NCI-H748 (cell line): ENCODE measurements around the gene DDX54.
A peak's percentile ranks its signal among the peaks of the same experiment; 100 is the strongest.
"Not testable (repeated sequence)": the region's sequence is repeated elsewhere in the genome, so short reads cannot be mapped to it uniquely, and the experiment has no call there.

Experiments
- DNase-seq: peaks from one replicate; lab custom pipeline; 2025; ENCODE audit not compliant: unreplicated experiment; lab: John Stamatoyannopoulos, UW

DDX54 gene

GRCh38 chr12:113129664-113130456, 55.4 kb downstream of the DDX54 start:
- DNase-seq: no peak

- DNase-seq: no peak
These were observed 56.2 kb downstream of the DDX54 start for GRCh38 chr12:113128802-113129663.

DNA sequence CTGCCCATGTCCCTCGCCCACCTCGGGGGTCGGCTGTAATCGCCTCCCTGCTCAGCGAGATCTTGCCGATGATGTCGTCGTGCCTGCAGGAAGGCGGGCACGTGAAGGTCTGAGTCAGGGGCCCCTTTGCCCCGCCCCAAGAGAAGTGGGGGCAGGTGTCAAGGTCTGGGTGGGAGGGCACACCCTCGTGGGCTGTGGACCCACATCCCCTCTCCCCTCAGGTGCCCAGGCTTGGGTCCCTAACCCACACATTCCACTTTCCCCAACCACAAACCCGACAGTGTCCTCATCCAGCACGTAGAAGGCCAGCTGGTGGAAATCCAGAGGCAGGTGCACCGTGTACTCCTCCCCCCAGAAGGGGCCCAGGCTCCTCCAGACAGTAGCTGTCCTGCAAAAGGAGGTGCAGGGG, 57.5 kb downstream of the DDX54 start:
- no peak for DNase-seq

DNA sequence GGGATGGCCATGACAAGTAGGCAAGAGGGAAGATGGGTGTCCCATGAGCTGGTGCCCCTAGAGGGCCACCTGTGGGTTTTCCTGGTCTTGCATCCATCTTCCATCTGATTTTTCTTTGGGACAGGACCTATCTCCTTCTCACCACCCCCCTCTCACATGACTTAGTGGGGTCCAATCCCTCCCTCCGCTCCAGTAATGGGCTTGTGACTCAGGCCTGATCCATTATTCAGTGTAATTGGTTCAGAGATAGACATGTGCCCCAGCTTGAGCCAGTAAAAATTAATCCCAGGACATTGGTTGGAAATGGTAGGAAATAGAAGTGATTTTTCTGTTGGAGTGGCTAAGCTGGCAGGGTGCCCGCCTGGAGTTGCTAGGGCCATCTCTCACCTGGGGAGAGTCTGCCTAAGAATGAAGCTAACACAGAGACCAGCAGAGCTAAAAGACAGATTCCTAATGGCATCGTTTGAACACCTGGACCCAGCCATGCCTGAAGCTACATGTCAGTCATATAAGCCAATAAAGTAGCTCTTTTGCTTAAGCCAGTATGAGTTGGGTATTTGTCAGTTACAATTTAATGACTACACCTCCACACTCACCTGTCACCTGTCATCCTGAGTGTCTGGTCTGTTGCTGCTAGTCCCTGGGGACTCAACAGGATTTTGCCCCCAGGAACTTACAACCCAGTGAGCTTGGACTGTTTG, 64.5 kb downstream of the DDX54 start:
- DNase-seq: peak; percentile 15

DNA sequence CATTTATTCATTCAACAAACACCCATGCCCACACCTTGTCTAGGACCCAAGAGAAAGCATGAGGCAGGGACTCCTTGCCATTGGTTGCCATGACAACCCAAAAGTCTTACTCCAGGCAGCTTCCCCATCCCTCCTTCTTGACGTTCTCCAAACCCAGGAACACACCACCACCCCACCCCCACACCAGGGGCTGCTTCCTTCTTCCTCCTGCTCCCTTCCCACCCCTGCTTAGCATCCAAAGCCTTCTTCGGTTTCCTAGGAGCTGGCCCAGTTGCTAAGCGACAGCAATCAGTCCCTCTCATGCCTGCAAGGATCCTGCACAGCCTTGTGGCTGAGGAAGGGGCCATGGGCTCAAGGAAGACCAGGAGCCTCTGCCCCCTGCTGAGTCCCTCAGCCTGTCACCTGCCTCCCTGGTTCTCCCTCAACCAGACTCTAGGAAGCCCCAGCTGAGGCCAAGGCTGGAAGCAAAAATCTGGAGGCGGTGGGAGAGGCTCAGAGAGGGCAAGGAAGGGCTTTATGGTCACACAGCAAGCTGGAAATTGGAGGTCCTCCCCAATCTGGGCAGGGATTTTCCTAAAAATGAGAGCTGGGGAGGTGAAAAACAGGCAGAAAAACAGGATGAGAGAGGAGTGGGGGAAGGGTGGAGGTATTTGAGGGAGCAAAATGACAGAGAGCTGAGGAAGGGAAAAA, 65.2 kb downstream of the DDX54 start:
- DNase-seq: peak; percentile 80

GRCh38 chr12:113118142-113118541, 67.1 kb downstream of the DDX54 start:
- no peak for DNase-seq

DNA sequence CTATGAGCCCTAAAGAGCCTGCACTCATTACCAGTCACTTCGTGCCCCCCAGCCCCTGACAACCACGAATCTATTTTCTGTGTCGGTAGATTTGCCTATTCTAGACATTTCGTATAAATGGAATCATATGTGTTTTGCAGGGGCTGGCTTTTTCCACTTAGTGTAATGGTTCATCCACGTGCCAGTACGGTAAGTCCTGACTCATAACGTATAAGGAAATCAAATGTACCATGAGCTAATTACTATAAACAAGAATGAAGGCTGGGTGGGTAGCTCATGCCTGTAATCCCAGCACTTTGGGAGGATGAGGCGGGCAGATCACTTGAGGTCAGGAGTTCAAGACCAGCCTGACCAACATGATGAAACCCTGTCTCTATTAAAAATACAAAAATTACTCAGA, 67.6 kb downstream of the DDX54 start:
- not testable (repeated sequence) for DNase-seq

DNA sequence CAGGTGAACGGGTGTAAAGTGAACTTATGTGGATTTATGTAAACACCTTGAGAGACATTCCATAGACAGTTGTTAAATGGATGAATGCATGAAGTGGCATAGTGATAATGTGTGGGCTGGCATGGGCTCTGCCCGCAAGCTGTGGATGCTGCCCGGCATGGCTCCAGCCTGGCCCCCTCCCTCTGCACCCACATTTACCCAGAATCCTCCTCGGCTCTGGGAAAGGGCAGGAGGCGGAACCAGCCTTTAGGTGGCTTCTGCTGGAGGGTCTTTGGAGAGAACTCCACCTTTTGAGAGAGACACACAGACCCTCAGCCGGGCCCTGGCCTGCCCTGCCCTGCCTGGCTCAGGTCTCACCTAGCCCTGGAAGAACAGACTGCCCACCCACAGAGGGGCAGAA, 68.4 kb downstream of the DDX54 start:
- no peak for DNase-seq

DNA sequence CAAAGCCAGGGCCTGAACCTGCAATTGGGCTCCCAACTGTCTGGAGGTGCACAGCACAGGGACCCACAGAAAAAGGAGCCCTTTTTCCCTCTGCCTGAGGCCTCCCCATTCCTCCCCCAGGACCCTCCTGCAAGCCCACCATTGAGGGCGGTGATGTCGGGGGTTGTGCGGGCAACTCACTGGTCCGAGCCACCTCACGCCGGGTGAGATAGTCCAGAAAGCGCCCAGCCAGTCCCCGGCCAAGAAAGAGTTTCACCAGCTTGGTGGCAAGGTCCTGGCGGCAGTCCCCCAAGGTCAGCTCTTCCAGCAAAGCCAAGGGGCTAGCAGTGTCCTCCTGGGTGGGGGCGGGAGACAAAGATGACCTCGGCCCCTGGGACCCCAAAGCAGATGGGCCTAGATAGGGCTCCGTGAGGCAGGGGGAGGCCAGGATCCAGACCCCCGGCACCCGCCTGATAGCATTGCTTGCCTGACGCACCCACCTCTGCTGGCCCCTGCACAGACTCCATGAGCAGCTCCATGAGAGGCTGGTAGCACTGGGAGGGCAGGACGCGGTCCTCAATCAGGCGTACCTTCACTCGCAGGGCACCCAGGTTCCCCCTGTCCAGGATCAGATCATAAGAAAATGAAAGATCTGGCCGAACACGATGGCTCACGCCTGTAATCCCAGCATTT, 69.7 kb downstream of the DDX54 start:
- no peak for DNase-seq

DNA sequence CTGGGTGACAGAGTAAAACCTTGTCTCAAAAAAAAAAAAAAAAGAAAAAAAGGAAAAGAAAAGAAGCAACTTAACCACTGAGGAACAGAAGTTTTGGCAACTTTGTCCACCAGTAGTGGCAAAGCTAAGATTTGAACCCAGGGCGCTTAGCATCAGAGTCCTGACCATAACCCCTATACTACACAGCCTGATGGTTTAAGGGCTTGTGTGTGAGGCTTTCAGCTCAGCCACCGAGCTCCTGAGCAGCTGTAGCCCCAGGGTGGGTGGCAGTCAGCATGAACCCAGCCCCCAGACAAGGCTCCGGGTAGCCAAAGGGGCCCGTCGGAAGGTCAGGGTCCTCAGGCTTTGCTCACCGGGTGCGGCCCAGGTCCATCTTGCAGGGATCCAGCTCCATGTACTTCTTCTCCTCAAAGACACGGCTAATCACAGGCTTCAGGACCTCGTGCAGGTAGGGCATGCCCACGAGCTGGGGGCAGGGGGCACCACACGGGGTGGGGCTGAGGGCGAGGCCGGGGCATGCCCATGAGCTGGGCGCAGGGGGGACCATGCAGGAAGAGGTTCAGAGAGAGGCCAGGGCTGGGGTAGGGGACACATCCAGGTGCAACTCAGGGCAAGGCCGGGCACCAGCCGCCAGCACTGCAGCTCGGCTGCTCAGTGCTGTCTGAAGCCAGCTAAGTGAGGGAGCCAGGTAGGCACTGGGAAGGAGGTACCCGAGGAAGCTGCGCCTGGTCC, 70.7 kb downstream of the DDX54 start:
- DNase-seq: no peak

DNA sequence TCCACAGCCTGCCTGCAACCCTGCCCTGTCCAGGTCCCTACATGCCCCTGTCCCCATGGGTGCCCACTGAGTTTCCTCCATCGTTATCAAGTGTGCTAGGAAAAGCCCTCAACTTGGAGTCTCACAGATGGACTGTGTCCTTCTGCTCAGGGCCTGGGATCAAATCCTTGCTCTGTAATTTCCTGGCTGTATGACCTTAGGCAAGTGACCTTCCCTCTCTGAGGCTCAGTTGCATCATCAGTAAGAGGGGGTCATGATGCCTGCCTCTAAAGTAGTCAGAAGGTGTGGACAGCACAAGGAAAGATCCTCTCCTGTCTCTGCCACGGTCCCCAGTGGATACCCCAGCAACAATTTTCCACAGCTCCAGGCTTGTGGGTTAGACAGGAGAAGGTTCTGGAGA, 71.9 kb downstream of the DDX54 start:
- no peak for DNase-seq

- DNase-seq: no peak
These were observed 73.0 kb downstream of the DDX54 start for GRCh38 chr12:113112043-113112899.

DNA sequence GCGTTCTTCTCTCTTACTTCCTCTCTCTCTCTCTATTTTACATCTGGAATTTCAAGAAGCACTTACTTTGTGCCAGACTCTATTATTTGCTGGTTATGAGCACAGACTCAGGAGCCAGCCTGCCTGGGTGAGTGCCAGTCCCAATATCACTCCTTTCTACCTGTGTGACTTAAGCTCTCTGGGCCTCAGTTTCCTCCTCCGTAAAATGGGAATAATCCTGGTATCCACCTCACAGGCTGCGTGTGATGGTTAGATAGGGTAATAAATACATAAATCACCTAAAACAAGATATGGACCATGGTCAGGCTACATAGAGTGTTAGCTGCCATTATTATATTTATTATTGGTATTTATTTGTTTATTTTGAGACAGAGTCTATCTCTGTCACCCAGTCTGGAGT, 74.0 kb downstream of the DDX54 start:
- DNase-seq: no peak

GRCh38 chr12:113109872-113110599, 75.2 kb downstream of the DDX54 start:
- no peak for DNase-seq

DNA sequence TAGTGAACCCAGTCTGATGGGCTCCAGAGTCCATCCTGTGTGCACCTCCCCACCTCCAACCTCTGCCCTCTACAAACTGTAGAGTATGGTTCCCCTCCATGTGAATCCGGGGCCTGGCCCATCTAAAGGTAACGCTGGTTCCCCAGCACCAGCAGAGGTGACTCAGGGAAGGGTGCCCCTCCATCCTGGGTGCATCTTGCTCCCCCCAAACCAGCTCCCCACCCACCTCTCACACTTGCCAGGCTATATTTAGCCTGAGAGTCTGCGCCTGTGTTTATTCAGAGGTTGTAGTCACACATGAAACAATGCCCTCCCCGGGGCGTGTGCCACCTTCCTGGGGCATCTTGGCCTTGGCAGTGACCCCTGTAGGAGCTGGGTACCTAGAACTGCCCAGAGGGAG, 75.9 kb downstream of the DDX54 start:
- DNase-seq: no peak

DNA sequence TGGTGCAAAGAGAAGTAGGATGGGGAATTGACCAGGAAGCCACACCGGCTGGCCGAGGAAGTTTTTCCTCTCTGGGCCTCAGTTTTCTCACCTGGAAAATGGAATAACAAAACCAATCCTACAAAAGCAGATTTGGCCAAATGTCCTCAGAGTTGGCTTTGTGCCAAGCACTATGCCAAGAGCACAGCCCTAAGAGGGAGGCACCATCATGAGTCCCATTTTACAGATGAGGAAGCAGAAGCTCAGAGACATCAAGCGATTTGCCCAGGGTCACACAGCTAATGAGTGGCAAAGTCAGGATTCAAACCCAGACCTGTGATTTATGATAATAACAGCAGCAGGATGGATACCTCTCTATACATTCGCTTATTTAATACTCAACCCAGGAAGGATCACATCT, 77.0 kb downstream of the DDX54 start:
- no peak for DNase-seq
